Measurements from ENCODE around the gene OPN5. TPM values are rescaled to one million over a fixed set of nuclear protein-coding genes. Genes with fewer than 3 reads are reported as not detected.

The OPN5 gene
- total and polyA plus RNA-seq, 8 donors, result not detected

- Histone ChIP-seq H3K4me3 (no peak overlapping the region), H3K4me1 (no peaks in the 10 kb centered on the region), H3K9me3 (no peaks in the 10 kb centered on the region), H3K27ac (no peak overlapping the region), H3K27me3 (no peaks in the 10 kb centered on the region), H3K36me3 (no peaks in the 10 kb centered on the region)
- WGBS, 2 donors, result 55 to 64% methylated on average over 3 of the region's 3 CpGs
- TF ChIP-seq, protein P1, sequence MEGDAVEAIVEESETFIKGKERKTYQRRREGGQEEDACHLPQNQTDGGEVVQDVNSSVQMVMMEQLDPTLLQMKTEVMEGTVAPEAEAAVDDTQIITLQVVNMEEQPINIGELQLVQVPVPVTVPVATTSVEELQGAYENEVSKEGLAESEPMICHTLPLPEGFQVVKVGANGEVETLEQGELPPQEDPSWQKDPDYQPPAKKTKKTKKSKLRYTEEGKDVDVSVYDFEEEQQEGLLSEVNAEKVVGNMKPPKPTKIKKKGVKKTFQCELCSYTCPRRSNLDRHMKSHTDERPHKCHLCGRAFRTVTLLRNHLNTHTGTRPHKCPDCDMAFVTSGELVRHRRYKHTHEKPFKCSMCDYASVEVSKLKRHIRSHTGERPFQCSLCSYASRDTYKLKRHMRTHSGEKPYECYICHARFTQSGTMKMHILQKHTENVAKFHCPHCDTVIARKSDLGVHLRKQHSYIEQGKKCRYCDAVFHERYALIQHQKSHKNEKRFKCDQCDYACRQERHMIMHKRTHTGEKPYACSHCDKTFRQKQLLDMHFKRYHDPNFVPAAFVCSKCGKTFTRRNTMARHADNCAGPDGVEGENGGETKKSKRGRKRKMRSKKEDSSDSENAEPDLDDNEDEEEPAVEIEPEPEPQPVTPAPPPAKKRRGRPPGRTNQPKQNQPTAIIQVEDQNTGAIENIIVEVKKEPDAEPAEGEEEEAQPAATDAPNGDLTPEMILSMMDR (IDR thresholded peaks at IDR 0.05), result no peak
- ATAC-seq (no peak), DNase-seq (no peak), FAIRE-seq (no peak)
- intact Hi-C loops (cut with DNase I), result no loop called here
Observed at GRCh38 chr6:47810885-47811284, 29.1 kb downstream of the OPN5 start.

GRCh38 chr6:47811443-47811842 is 29.6 kb downstream of the OPN5 start:
- Histone ChIP-seq H3K27me3 (no peaks in the 10 kb centered on the region), H3K36me3 (no peaks in the 10 kb centered on the region), H3K27ac (no peak overlapping the region), H3K4me3 (no peak overlapping the region), H3K4me1 (no peaks in the 10 kb centered on the region), H3K9me3 (no peaks in the 10 kb centered on the region)
- WGBS, 2 donors, result 68 to 83% methylated on average over 3 of the region's 3 CpGs
- FAIRE-seq (no peak), ATAC-seq (no peak), DNase-seq (no peak)
- TF ChIP-seq, protein P1 (IDR thresholded peaks at IDR 0.05), result no peak
- intact Hi-C loops (cut with DNase I), result no loop called here

DNA sequence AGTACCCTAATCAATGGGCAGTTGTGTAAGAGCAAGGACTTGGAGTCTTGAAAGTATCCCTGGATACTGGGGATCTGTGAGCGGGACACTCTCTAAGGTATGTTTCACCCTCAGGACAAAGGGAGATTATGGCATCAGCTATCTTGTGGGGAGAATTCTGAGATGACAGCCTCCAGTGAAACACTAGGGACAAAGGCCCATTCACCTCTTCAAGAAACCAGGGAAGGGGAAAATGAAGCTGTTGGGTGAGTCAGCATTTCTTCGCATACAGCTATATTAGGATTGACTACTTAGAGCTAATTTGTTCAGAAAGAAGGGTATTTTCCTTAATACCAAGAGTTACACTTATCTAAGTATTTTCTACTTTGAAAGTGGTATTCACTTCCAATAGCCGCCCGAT is 35.9 kb downstream of the OPN5 start:
- ATAC-seq (no peak), FAIRE-seq (no peak), DNase-seq (no peak)
- Histone ChIP-seq H3K27me3 (no peaks in the 10 kb centered on the region), H3K36me3 (no peaks in the 10 kb centered on the region), H3K9me3 (no peaks in the 10 kb centered on the region), H3K4me3 (no peak overlapping the region), H3K4me1 (no peaks in the 10 kb centered on the region), H3K27ac (no peak overlapping the region)
- intact Hi-C loops (cut with DNase I), result no loop called here
- WGBS, 2 donors, result 79 to 93% methylated on average over 4 of the region's 4 CpGs
- TF ChIP-seq, protein P1 (IDR thresholded peaks at IDR 0.05), result no peak

DNA sequence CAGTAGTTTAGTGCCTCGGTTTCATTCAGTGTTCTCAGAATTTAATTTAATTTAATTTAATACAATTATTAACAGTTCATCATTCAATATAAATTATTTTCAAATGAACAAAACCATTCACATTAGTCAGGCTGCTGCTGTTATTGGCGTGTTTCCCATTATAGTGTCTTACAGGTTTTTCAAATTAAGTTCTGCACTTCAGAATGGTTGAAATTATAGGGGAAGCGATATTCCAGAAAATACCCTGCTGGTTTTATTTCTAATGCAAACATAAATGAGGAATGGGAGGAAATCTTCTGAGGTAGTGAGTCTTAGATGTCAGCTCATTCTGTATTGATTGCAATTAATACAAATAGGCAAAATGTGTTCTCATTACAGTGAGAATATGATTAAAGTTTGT is 37.6 kb downstream of the OPN5 start:
- Histone ChIP-seq H3K4me3 (no peak overlapping the region), H3K9me3 (no peaks in the 10 kb centered on the region), H3K27ac (no peak overlapping the region), H3K36me3 (no peaks in the 10 kb centered on the region), H3K27me3 (no peaks in the 10 kb centered on the region), H3K4me1 (no peaks in the 10 kb centered on the region)
- intact Hi-C loops (cut with DNase I), result no loop called here
- 69 to 80% methylated on average over 3 of the region's 3 CpGs for WGBS, 2 donors
- FAIRE-seq, result no peak
- TF ChIP-seq, protein P1 (IDR thresholded peaks at IDR 0.05), result no peak
- DNase-seq, result no peak
- ATAC-seq, result no peak

- no peak for ATAC-seq
- no peak overlapping the region for H3K4me3 ChIP-seq
- no peaks in the 10 kb centered on the region for H3K27me3 ChIP-seq
- no peaks in the 10 kb centered on the region for H3K4me1 ChIP-seq
- H3K27ac ChIP-seq, result no peak overlapping the region
- WGBS, 2 donors, result 64 to 73% methylated on average over 6 of the region's 6 CpGs
- intact Hi-C loops (cut with DNase I), result no loop called here
- no peaks in the 10 kb centered on the region for H3K36me3 ChIP-seq
- FAIRE-seq, result no peak
- TF ChIP-seq, protein P1 (IDR thresholded peaks at IDR 0.05), result no peak
- no peaks in the 10 kb centered on the region for H3K9me3 ChIP-seq
- no peak for DNase-seq
Observed at GRCh38 chr6:47822856-47823554, 41.2 kb downstream of the OPN5 start.
